GM23248 (cell line): ENCODE results near the gene CAPN2.

Experiments
- EZH2 ChIP-seq: fragments of 200-600 bp; sonication (generic); IDR thresholded peaks from 2 replicates; pipeline ENCODE4 v1.6.1; 2018; ENCODE audit warnings: antibody characterized with exemption, mild to moderate bottlenecking; ENCODE audit not compliant: insufficient read depth, poor library complexity, severe bottlenecking
- EZH2phosphoT487 ChIP-seq: fragments of 200-600 bp; sonication (generic); IDR thresholded peaks from 2 replicates; pipeline ENCODE4 v1.6.1; 2018; ENCODE audit warnings: antibody characterized with exemption, moderate library complexity, mild to moderate bottlenecking, low read depth; ENCODE audit not compliant: insufficient read depth

DNA sequence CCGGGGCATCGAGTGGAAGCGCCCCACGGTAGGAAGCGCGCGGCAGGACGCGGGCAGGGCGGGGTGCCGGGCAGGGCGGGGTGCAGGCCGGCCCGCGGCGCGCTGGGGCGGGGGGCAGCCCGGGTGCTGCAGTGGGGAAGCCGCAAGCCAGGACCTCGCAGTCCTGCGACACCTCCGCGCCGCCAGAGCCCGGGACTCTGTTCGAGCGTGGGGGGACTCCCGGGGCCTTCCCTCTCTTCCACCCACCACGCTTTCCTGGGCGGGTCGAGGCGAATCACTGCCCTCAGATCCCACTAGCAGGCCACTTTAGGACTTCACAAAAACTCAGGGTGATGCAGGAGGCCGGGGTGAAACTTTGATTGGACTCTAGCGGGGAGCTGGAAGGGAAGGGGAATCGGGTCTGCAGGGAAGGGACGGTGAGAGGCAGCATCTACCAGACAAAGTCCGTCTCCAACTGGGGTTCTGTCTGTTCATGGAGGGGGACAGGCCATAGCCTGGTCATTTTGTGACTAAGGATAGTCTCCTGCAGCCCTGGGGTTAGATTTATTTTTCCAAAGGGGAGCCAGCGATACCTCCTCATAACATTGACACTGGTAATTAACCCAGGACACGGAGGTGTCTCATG lies 623 bp downstream of the CAPN2 start:
- TF ChIP-seq EZH2 (no peak), EZH2phosphoT487 (no peak)
